ENCODE results near the gene BACE1. TPM values are rescaled to one million over a fixed set of nuclear protein-coding genes. Genes with fewer than 3 reads are reported as not detected.

Gene BACE1
- total and polyA plus RNA-seq, 9 donors, result 12.6 to 99.7 (median 30.7) TPM

- intact Hi-C loops (cut with DNase I), result loop anchor here in 1 of 4 donors (10.0 kb wide), 1 partner anchor 76 kb away; the partner anchor contains the start of gene BACE1
- WGBS, 3 donors, result 30 to 54% (median 39%) methylated on average over 6 of the region's 6 CpGs
- TF ChIP-seq EP300 (IDR thresholded peaks at IDR 0.05) (no peak), POLR2A (IDR thresholded peaks at IDR 0.05) (no peak), CTCF (IDR thresholded peaks at IDR 0.05) (no peak)
- H3K4me3 ChIP-seq, result no peak overlapping the region
- no peaks in the 10 kb centered on the region for H3K4me1 ChIP-seq (ENCODE audit: insufficient read depth)
- no peaks in the 10 kb centered on the region for H3K36me3 ChIP-seq
- H3K9me3 ChIP-seq, result no peaks in the 10 kb centered on the region
- no peak for DNase-seq
- H3K27me3 ChIP-seq, result no peaks in the 10 kb centered on the region
- H3K27ac ChIP-seq, result no peak overlapping the region
Observed at GRCh38 chr11:117239295-117239694, 76.8 kb downstream of the BACE1 start.

- TF ChIP-seq CTCF (IDR thresholded peaks at IDR 0.05) (no peak), POLR2A (IDR thresholded peaks at IDR 0.05) (no peak), EP300 (IDR thresholded peaks at IDR 0.05) (no peak)
- Histone ChIP-seq H3K36me3 (no peaks in the 10 kb centered on the region), H3K27me3 (no peaks in the 10 kb centered on the region), H3K9me3 (no peaks in the 10 kb centered on the region), H3K4me3 (no peak overlapping the region), H3K27ac (no peak overlapping the region), H3K4me1 (ENCODE audit: insufficient read depth) (no peaks in the 10 kb centered on the region)
- intact Hi-C loops (cut with DNase I), result loop anchor here in 1 of 4 donors (10.0 kb wide), 1 partner anchor 77 kb away; the partner anchor contains the start of gene BACE1
- no peak for DNase-seq
- WGBS, 3 donors, result 89 to 95% (median 95%) methylated on average over 5 of the region's 5 CpGs
Observed at GRCh38 chr11:117238221-117238620, 77.8 kb downstream of the BACE1 start.

Small RNA genes within 50 kb of the gene (small RNA-seq; reads per million reads assigned to genes)
- gene RF00564, result not detected

Other genes with a start within 250 kb of the BACE1 start
- 100 to 1,000 TPM in 1 of 7 donors, 10 to 100 TPM in 6; 33.3 to 134 (median 56.2) TPM for gene SIK3, start 217.8 kb downstream of the BACE1 start, total RNA-seq
- 10 to 100 TPM; 18.3 to 59.5 TPM for gene SIK3, start 217.8 kb downstream of the BACE1 start, polyA plus RNA-seq
- gene PAFAH1B2, start 172.0 kb downstream of the BACE1 start, total RNA-seq, result 10 to 100 TPM; 57.2 to 95.6 (median 83.3) TPM
- 10 to 100 TPM; 23.0 to 45.9 TPM for gene PAFAH1B2, start 172.0 kb downstream of the BACE1 start, polyA plus RNA-seq
- 100 to 1,000 TPM in 1 of 7 donors, 10 to 100 TPM in 6; 36.5 to 141 (median 73.7) TPM for gene SIDT2, start 137.5 kb downstream of the BACE1 start, total RNA-seq
- 100 to 1,000 TPM in 1 of 2 donors, 10 to 100 TPM in 1; 59.2 to 106 TPM for gene SIDT2, start 137.5 kb downstream of the BACE1 start, polyA plus RNA-seq
- 1,000 to 10,000 TPM in 3 of 7 donors, 100 to 1,000 TPM in 4; 491 to 2,646 (median 828) TPM for gene TAGLN, start 116.9 kb downstream of the BACE1 start, total RNA-seq
- gene TAGLN, start 116.9 kb downstream of the BACE1 start, polyA plus RNA-seq, result 1,000 to 10,000 TPM; 1,650 to 3,307 TPM
- gene PCSK7, start 84.2 kb downstream of the BACE1 start, total RNA-seq, result 10 to 100 TPM; 16.3 to 67.7 (median 32.2) TPM
- 10 to 100 TPM; 14.5 to 15.7 TPM for gene PCSK7, start 84.2 kb downstream of the BACE1 start, polyA plus RNA-seq
- 10 to 100 TPM in 6 of 7 donors, 1 to 10 TPM in 1; 9.7 to 40.9 (median 29.3) TPM for gene RNF214, start 83.6 kb downstream of the BACE1 start, total RNA-seq
- 10 to 100 TPM; 12.8 to 22.7 TPM for gene RNF214, start 83.6 kb downstream of the BACE1 start, polyA plus RNA-seq
- 10 to 100 TPM in 5 of 7 donors, 1 to 10 TPM in 2; 5.1 to 20.3 (median 14.2) TPM for gene BACE1-AS, start 24.9 kb downstream of the BACE1 start, total RNA-seq
- gene BACE1-AS, start 24.9 kb downstream of the BACE1 start, polyA plus RNA-seq, result 10 to 100 TPM in 1 of 2 donors, 1 to 10 TPM in 1; 8.0 to 12.7 TPM
- 10 to 100 TPM; 21.0 to 50.4 (median 32.9) TPM for gene CEP164, start 11.6 kb upstream of the BACE1 start, total RNA-seq
- 10 to 100 TPM; 18.6 to 21.0 TPM for gene CEP164, start 11.6 kb upstream of the BACE1 start, polyA plus RNA-seq